GM12878 (cell line): ENCODE results near the gene FASN. TPM values are rescaled to one million over a fixed set of nuclear protein-coding genes. Genes with fewer than 3 reads are reported as not detected.

Source experiments
- ATAC-seq: fragments of 200-7000 bp; cut with Tn5 transposase; 3 replicates; pipeline ENCODE4 v1.9.1; 2020; ENCODE audit warnings: mild to moderate bottlenecking, moderate library complexity
- BruUV-seq: library from RNA; stranded (reverse); fragments of 400-500 nt; replicated peaks from 2 replicates; lab custom pipeline; 2021; lab: Mats Ljungman, UMichigan
- CTCF ChIA-PET: fragments of 300-600 bp; sonication (Branson Sonifier 250); formaldehyde crosslinking; extraction: SDS; loops from one replicate; lab custom pipeline; 2021; ENCODE audit warnings: inconsistent platforms; lab: Yijun Ruan, JAX
- POLR2A ChIA-PET: fragments of 350-600 bp; formaldehyde crosslinking; extraction: SDS; loops from one replicate; lab custom pipeline; 2021; ENCODE audit warnings: inconsistent platforms; lab: Charles Lee
- RAD21 ChIA-PET: fragments of 300-600 bp; sonication (Branson Sonifier 250); formaldehyde crosslinking; loops from one replicate; lab custom pipeline; 2023; ENCODE audit warnings: antibody characterized with exemption; ENCODE audit not compliant: unreplicated experiment; lab: Charles Lee
- SMC1A ChIA-PET: fragments of 300-600 bp; sonication (Branson Sonifier 250); formaldehyde crosslinking; loops from one replicate; lab custom pipeline; 2023; ENCODE audit not compliant: unreplicated experiment, uncharacterized antibody; lab: Charles Lee
- DNase-seq: peaks from one replicate; pipeline ENCODE4 v3.0.0-alpha.2; 2011; ENCODE audit warnings: low read depth, low spot score
- FAIRE-seq: peaks from 3 replicates; lab custom pipeline; 2011; peaks lifted over from hg19 to GRCh38; lab: Jason Lieb, UNC
- H2AFZ ChIP-seq: 2 replicates; pipeline ENCODE4 v1.6.0; 2011; ENCODE audit warnings: low read depth, low read length, control low read depth; ENCODE audit not compliant: control insufficient read depth
- H3K27ac ChIP-seq: 2 replicates; pipeline ENCODE4 v1.5.1; 2011; ENCODE audit warnings: control low read depth; ENCODE audit not compliant: control insufficient read depth, insufficient read depth
- H3K27me3 ChIP-seq, 2 experiments: replicated peaks in 1 of 2; 2 replicates each; pipeline versions ENCODE4 v1.6.0 to v1.6.1; 2011; ENCODE audit warnings: low read length in 1 of 2; ENCODE audit not compliant: control insufficient read depth in 2 of 2, insufficient read depth in 2 of 2
- H3K36me3 ChIP-seq, 2 experiments: 2 replicates each; pipeline ENCODE4 v1.5.1; 2011; ENCODE audit warnings: low read length in 1 of 2; ENCODE audit not compliant: control insufficient read depth in 2 of 2, insufficient read depth in 2 of 2
- H3K4me1 ChIP-seq: 2 replicates; pipeline ENCODE4 v1.6.1; 2011; ENCODE audit warnings: mild to moderate bottlenecking, low read length, moderate library complexity, mixed read lengths; ENCODE audit not compliant: control insufficient read depth, insufficient read depth
- H3K4me2 ChIP-seq: 2 replicates; pipeline ENCODE4 v1.6.0; 2011; ENCODE audit warnings: control low read depth; ENCODE audit not compliant: control insufficient read depth, insufficient read depth
- H3K4me3 ChIP-seq: fragments of 200-600 bp; sonication (generic); 2 replicates; pipeline ENCODE4 v1.5.1; 2016
- H3K79me2 ChIP-seq: 2 replicates; pipeline ENCODE4 v1.6.0; 2011; ENCODE audit warnings: low read length; ENCODE audit not compliant: control insufficient read depth, insufficient read depth
- H3K9ac ChIP-seq: 2 replicates; pipeline ENCODE4 v1.8.0; 2011; ENCODE audit warnings: low read length, control low read depth, mixed read lengths; ENCODE audit not compliant: control insufficient read depth, insufficient read depth
- H3K9me3 ChIP-seq: replicated peaks from 3 replicates; pipeline ENCODE4 v1.5.1; 2011; ENCODE audit warnings: mild to moderate bottlenecking, low read length; ENCODE audit not compliant: control insufficient read depth, insufficient read depth
- H4K20me1 ChIP-seq: 2 replicates; pipeline ENCODE4 v1.6.0; 2011; ENCODE audit not compliant: control insufficient read depth, insufficient read depth
- RELB ChIP-seq: fragments of 450-650 bp; IDR thresholded peaks from 2 replicates; pipeline ENCODE4 v1.6.1; 2017; ENCODE audit warnings: low read depth, mild to moderate bottlenecking, moderate library complexity
- SP1 ChIP-seq: IDR thresholded peaks from one replicate; pipeline ENCODE4 v1.6.1; 2011; ENCODE audit warnings: low read depth, low read length
- USF2 ChIP-seq: IDR thresholded peaks from 2 replicates; pipeline ENCODE4 v1.6.1; 2011; ENCODE audit warnings: low read depth, low read length, improper control_type of control experiment, borderline replicate concordance
- WGBS: methylation state at CpG from one replicate; pipeline ENCODE4 v1.1.6; 2016; ENCODE audit warnings: low lambda C conversion rate; ENCODE audit not compliant: insufficient replicate concordance, insufficient coverage; ENCODE audit errors: missing lambda C conversion rate; 5-methylcytosine and 5-hydroxymethylcytosine counted together
- in situ Hi-C: fragments of 300-500 bp; cut with MboI; formaldehyde crosslinking; loops from 9 replicates; pipeline ENCODE4 v1.14.3; 2018; ENCODE audit warnings: mixed read lengths
- intact Hi-C: fragments of 100-400 bp; cut with micrococcal nuclease; formaldehyde crosslinking; loops from one replicate; pipeline ENCODE4 v1.14.2; 2022; ENCODE audit not compliant: unreplicated experiment
- polyA plus RNA-seq, 11 experiments: library from polyadenylated mRNA; depleted of rRNA in 4 of 11; unstranded in 6 of 11; stranded (reverse) in 5 of 11; fragments of >200 nt; fragmentation: Nextera tagmentation in 4 of 11; fragmentation: Illumina TruSeq in 1 of 11; extraction: Ambion mirVana in 4 of 11; extraction: Trizol in 1 of 11; gene quantifications; 1 replicate in 1 of 11; 2 replicates in 10 of 11; pipeline versions ENCODE4 v1.2.1 to v1.2.3, GENCODE V29; 2011 to 2016; ENCODE audit warnings: inconsistent platforms in 2 of 11, missing spikeins in 2 of 11, low read depth in 1 of 11
- total RNA-seq, 4 experiments: library from RNA; depleted of rRNA in 3 of 4; stranded (reverse); fragments of >200 nt in 3 of 4; fragmentation: Illumina TruSeq in 1 of 4; extraction: Trizol in 1 of 4; gene quantifications; 2 replicates each; pipeline versions ENCODE4 v1.2.1 to v1.2.3, GENCODE V29; 2013 to 2021

Gene FASN
- total and polyA plus RNA-seq, 10 of the 15 experiments (the other 5 are each of a cell fraction or from before 2014, with no cell fraction given) = 0.19 to 333 (median 30.4) TPM

GRCh38 chr17:82094931-82095776 is 2.9 kb downstream of the FASN start:
- no peak for DNase-seq

More at GRCh38 chr17:82094931-82095776, 2.9 kb downstream of the FASN start:
- ChIA-PET CTCF (no interaction called here), RAD21 (no interaction called here), SMC1A (no interaction called here), POLR2A (interaction anchor here (0.5 to 1.1 kb wide), 4 partner anchors 11 to 237 kb away, joined by 3 to 7 read pairs (median 6); no protein-coding TSS in a partner anchor)
- H3K9me3 ChIP-seq = no peaks in the 10 kb centered on the region
- no TSS peak for BruUV-seq
- 92% methylated on average over 36 of the region's 37 CpGs for WGBS
- peak overlapping the region; percentile 92; the same call in 1 of the 2 replicates for H3K4me3 ChIP-seq
- intact Hi-C loops (loop anchor here (5.0 kb wide), 2 partner anchors 43 to 58 kb away; partner anchors contain the start of genes DCXR, GPS1 and RFNG), in situ Hi-C loops (no loop called here)
- peaks cover 12 to 41% of the 10 kb centered on the region in 2 experiments for H3K36me3 ChIP-seq
- H3K27ac ChIP-seq = no peak overlapping the region
- H3K9ac ChIP-seq = no peak overlapping the region
- no peaks in the 10 kb centered on the region for H3K27me3 ChIP-seq
- no peak for TF ChIP-seq SP1
- TF ChIP-seq USF2 = no peak
- TF ChIP-seq RELB = no peak
- H3K4me2 ChIP-seq = peak overlapping the region; percentile 87; the same call in 1 of the 2 replicates
- no peak overlapping the region for H2AFZ ChIP-seq
- no peaks in the 10 kb centered on the region; the same call in 1 of the 2 replicates for H4K20me1 ChIP-seq
- ATAC-seq (no peak), FAIRE-seq (no peak)
- peaks cover 44% of the 10 kb centered on the region for H3K79me2 ChIP-seq
- peaks cover 15% of the 10 kb centered on the region for H3K4me1 ChIP-seq
